Activated CD8-positive, alpha-beta memory T cell treated with anti-CD3 and anti-CD28 coated beads, Interleukin-2, amount 50 U/mL, for 24 hours (primary cell): Measurements from ENCODE around the gene GAN.

Source experiments
- DNase-seq: peaks from one replicate; pipeline ENCODE4 v3.0.0-alpha.2; 2020; ENCODE audit errors: extremely low read depth

Gene GAN, protein sequence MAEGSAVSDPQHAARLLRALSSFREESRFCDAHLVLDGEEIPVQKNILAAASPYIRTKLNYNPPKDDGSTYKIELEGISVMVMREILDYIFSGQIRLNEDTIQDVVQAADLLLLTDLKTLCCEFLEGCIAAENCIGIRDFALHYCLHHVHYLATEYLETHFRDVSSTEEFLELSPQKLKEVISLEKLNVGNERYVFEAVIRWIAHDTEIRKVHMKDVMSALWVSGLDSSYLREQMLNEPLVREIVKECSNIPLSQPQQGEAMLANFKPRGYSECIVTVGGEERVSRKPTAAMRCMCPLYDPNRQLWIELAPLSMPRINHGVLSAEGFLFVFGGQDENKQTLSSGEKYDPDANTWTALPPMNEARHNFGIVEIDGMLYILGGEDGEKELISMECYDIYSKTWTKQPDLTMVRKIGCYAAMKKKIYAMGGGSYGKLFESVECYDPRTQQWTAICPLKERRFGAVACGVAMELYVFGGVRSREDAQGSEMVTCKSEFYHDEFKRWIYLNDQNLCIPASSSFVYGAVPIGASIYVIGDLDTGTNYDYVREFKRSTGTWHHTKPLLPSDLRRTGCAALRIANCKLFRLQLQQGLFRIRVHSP

DNA sequence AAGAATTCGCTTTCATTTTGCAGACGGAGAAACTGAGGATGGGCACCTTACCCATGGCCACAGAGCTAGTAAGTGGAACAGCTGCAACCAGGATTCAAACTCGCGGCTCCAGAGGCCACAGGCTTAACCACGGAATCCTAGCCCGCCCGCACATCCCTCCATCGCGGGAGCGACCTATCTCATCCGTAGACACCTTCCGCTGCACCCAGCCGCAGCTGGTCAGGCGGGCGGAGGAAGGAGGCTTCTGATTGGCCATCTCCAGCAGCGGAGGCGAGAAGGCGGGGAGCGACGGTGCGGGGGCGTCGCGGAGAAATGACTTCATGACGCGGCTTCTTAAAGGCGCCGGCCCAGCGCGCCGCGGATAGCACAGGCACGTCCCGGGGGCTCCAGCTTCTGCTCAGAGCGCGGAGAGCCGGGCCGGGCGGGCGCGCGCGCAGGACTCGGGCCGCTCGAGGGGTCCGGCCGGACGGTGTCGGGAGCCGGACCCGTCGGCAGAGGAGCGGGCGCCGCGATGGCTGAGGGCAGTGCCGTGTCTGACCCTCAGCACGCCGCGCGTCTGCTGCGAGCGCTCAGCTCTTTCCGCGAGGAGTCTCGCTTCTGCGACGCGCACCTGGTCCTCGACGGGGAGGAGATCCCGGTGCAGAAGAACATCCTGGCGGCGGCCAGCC lies at the start of gene GAN:
TSS of gene GAN (plus strand) at position 360 of the 668 bp plus-strand sequence. CDS start at position 512, 152 bp downstream.
- DNase-seq = peak; percentile 83

DNA sequence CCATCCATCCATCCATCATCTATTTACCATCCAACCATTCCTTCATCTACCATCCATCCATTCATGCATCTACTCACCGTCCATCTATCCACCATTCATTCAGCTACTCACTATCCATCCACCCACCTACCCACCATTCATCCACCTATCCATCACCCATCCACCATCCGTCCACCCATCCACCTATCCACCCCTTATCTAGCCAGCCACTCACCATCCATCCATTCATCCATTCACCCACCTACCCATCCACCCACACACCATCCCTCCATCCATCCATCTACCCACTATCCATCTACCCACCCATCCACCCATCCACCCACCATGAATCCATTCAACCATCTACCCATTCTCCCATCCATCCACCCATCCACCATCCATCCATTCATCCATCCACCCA lies 49.7 kb upstream of the GAN start:
- no peak for DNase-seq

DNA sequence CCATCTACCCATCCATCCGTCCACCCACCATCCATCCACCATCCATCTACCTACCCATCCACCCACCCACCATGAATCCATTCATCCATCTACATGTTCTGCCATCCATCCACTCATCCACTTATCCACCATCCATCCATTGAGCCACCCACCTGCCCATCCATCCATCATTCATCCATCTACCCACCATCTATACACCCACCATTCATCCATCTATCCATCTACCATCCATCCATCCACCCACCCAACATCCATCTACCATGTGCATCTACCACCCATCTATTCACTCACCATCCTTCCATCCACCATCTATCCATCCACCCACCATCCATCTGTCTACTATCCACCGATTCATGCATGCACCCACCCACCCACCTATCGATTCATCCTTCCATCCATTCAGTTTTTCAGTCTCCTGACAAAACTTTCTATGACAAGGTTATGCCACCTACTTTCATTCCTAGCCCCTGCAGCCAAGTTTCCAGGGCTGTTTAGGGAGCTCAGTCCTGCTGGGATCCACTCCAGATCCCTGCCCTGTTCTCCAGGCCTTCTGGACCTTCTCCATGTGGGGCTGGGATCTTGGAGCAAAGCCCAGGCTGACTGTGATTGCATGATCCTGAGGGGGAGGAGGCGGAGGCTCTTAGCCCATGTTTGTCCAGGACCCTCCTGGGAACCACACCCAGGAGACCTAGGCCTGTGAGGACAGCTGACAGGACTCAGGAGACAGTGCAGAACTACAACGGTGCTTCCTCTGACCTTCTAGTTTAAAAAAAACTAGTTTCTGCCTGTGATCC lies 48.9 kb upstream of the GAN start:
- DNase-seq = no peak

DNA sequence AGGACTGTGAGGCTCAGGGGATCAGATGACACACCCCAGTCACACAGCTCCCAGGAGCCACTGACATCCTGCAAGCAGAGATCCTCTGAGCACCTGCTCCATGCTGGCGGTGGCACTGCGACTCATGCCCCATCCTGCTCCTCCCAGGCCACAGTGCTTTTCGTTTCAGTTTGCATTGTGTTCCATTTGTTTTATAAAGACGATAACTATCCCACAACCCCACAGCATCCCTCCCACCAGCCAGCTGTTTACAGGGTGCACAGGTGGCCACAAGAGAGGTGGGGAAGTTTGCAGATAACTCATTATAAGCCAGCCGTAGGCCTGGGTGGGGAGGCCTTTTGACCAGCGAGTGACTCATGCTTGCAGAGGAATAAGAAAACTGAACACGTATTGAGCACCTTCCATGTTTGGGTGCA lies 48.1 kb upstream of the GAN start:
- no peak for DNase-seq

DNA sequence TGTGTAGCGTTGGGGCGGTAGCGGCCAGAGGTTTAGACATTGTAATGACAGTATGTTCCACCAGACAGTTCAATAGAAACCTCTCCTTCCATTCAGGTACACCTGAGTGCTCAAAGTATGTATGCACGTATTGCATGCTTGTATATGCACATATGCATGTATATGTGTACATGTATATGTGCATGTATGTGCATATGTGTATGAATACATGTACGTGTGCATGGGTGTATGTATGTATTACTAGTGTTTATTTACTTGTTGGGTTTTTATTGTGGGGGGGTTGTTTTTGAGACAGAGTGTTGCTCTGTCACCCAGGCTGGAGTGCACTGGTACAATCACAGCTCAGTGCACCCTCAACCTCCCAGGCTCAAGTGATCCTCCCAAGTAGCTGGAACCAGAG lies 46.3 kb upstream of the GAN start:
- DNase-seq = no peak

DNA sequence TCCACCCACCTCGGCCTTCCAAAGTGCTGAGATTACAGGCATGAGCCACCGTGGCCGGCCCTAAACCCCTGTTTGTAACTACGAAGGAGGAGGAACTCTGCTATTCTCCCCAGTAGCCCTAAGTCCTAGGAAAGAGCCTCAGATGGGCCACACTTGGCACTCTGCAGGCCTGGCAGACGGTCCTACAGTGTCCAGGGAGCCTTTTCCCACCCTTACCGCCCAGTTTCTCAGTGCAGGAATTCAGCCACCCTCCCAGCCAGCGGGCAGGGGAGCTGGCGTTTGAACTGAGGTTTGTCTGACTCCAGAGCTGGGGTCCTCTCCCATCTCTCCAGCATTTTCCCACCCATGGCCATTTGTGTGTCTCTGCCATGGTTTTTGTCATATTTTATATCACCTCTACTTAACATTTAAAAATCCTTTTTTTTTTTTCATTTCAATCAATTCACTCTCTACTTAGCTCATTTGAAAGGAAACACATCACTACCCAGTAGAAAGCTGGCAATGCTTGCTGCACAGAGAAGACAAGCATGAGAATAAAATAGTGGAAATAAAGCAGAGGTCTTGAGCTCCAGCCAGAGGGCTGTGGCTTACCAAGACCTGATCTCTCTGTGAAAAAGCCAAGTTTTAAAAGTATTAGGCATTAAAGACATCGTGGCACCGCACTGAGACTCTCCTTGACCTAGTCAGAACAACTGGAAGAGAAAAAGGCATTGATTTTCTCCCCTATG lies 41.4 kb upstream of the GAN start:
- DNase-seq = no peak

DNA sequence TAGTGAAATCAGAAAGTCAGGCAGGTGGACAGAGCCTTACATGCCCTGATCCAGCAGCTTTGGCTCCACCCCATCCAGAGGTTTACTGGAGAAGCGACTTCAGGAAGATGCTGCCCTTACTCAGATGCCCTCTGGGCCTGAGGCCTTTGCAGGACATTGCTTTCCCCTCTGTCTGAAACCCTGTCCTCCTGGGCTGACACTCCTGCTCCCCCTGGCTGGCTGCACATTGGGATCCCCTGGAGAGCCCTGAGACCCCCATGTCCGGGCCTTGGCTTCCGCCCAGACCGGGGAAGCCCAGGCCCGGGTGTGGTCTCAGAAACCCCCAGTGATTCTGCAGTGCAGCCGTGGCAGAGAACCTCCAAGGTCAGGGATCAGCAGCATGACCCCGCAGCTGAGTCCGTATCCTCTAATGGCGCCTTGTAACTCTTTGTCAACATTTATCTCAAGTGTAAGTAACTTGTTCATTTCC lies 39.7 kb upstream of the GAN start:
- no peak for DNase-seq

DNA sequence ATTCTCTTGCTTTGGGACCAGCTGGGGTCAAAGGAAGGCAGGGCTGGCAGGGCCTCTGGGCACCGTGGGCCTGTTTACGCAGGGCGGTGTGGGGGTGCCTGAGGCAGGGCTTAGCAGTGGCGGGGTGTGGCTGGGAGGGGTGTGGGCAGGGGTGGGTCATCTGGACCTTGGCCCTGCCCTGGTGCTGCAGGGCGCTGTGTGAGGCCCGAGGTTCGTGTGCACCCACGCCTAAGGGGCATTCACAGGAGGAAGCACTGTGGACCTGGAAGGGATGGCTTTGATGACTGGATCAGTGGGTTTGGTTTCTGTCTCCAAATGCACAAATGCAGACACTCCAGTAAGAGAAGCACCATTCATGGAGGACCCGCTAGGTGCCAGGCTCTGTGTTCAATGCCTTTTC lies 39.0 kb upstream of the GAN start:
- no peak for DNase-seq

DNA sequence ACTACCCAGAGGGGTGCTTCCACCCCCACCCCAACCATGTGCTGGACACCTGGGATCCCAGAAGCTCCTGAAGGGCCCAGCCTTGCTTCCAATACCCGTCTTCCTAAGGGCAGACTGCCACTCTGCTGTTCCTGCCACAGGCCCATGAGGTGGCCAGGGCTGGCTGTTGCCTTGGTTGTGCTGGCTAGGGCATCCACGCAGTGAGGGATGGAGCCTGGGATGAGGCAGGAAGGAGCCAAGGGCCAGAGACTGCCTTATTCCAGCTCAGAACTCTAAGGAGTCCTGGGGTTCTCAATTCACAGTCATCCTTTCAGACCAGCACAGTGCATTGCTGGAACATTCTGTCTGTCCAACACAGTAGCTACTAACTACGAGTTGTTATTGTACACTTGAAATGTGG lies 38.4 kb upstream of the GAN start:
- DNase-seq = no peak

DNA sequence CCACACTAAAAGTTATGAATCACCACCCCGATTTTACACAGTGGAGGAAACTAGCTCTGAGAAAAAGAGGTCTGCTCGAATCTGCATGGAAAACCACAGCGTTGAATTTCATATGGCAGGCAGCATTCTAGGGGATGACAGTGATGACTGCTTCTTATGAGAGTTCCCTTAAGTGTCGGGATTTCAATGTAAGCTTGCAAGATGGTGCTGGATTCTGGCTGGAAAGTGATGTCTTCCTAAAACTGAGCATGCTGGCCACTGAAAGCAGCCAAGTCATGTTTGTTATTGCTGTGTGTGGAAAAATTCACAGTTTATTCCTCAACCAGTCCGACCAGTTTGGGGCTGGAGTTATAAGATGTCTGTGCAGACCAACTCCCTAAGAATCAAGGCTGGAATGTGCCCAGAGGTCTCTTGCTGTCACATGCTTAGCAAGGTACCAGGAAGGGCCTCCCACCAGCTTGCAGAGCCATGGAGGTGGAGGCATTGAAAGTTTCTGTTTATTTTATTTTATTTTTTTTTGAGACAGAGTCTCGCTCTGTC lies 37.2 kb upstream of the GAN start:
- no peak for DNase-seq

DNA sequence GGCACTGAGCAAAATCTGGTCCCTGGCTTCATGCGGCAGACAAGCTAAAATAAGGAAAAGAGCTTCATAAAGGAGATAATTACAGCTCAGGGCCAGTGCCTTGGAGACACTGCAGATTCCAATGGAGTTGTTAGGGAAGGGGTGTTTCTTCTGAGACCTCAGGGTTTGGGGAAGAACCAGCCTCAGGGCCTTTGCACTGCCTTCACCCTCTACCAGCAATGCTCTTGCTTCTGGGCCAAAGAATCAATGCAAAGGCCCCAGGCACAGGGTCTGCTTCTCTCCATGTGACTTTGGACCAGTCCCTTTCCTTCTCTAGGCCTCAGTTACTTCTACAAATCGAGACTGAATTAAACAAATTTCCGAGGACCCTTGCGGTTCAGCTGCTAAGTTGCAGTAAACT lies 36.2 kb upstream of the GAN start:
- DNase-seq = no peak

DNA sequence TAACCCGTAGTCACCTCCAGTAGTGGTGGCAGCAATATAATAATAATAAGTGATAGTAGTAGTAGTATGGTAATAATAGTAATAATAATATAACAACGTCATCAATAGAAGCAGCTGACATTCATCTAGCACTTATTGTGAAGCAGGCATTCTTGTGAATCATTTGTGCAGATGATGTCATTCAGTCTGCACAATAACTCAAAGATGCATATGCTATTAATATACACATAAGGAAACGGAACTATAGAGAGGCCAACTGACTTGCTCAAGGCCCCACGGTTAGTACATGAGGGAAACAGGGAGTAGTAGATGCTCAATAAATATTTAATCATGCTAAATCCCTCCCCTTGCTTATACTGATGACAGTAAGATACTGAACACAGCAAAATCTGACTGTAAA lies 35.4 kb upstream of the GAN start:
- DNase-seq = no peak

DNA sequence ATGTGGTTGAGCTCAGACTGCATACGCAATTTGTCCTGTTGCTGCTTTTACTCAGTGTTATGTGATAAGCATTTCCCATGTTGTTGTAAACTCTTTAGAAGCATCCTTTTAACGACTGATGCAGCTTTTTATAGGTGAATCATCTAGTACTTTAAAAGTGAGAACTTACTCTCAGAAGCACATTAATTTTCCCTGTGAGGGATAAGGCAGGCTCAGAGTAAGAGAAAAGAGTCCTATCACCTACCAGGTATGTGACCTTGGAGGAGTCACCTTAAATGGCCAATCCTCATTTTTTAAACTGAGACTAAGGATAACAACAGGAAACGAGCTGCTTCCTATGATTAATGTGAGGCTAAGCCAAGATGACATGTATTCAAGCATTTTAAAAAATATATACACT lies 34.4 kb upstream of the GAN start:
- DNase-seq = no peak

DNA sequence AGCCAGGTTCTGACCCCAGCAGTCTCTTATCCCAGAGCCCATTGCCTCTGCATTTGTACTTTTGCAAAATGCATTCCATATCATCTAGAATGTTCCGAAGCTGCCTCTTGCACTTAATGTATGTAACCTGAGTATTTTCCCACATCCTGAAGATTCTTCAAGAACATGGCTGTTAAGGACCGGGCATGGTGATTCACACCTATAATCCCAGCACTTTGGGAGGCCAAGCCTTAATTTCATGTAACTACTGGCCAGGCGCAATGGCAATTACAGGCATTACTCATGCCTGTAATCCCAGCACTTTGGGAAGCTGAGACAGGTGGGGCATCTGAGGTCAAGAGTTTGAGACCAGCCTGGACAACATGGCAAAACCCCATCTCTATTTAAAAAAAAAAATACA lies 31.7 kb upstream of the GAN start:
- DNase-seq = no peak

DNA sequence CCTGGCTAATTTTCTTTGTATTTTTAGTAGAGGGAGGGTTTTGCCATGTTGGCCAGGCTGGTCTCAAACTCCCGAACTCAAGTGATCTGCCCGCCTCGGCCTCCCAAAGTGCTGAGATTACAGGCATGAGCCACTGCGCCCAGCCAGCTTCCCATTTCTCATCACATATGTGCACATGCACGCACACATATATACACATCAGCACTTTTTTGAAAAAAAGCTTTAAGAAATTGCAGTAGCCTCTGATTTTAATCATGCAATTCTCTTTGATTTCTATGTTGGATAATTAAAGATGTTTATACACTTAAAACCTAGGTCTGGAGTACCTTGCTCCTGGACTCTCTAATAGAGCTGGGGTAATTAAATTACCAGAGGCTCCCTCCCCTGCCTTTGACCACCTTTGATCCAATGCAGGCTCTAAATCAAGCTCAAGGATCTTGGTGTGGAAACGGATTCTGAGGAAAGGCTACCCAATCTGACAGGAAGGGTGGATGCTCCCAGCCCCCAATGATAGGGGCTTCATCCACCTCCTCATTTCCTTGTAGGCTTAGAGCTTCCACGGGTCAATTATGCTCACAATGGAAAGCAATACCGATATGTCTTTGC lies 29.7 kb upstream of the GAN start:
- DNase-seq = no peak

DNA sequence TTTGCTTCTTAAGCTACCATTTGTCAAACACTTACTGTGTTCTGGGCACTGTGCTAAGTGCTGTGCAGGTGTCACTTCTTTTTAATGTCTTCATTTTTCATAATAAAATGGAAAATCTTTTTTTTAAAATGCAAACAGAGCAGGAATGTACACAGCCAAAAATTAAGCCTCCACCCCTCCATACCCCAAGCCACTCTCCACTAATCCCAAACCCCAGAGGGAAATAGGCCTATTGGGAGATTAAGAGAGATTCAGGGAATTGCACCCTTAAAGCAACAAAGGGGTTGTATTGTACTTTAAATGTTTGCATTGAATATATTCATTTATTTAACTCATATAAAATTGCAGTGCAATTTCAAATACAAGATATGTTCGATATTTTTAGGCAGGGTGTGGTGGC lies 28.6 kb upstream of the GAN start:
- DNase-seq = no peak

DNA sequence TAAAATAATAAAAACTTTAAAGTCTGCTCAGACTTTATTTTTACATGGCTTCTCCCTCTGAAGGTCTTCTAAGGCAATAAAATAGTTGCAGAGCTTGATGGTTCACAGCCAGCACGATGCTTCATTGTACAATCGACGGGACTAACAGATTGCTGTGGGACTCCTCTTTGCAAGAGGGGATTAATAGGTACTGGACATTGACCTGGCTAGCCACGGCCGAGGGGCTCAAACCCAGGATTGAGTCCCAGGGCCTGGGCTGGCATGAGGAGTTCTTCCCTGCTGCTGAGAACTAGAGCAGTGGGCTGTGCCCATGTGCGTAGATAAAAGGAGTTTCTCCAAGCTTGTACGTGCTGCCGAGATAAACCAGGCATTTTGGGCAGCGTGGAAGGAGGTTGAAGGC lies 23.6 kb upstream of the GAN start:
- DNase-seq = no peak

DNA sequence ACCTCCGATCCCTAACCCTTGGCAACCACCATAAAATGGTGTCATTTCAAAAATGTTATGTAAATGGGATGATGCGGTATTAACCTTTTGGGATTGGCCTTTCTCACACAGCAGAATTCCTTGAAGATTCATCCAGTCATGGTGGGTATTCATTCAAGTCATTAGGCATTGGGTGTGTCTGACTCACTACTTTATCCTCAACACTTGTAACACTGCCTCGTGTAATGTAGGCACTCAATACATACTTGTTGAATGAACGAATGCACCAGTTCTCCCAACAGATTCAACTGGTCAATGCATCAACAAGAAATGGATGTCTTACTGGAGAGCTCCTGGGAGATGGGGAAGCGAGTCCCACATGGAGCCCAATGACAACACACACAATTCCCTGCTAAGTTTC lies 21.8 kb upstream of the GAN start:
- no peak for DNase-seq

DNA sequence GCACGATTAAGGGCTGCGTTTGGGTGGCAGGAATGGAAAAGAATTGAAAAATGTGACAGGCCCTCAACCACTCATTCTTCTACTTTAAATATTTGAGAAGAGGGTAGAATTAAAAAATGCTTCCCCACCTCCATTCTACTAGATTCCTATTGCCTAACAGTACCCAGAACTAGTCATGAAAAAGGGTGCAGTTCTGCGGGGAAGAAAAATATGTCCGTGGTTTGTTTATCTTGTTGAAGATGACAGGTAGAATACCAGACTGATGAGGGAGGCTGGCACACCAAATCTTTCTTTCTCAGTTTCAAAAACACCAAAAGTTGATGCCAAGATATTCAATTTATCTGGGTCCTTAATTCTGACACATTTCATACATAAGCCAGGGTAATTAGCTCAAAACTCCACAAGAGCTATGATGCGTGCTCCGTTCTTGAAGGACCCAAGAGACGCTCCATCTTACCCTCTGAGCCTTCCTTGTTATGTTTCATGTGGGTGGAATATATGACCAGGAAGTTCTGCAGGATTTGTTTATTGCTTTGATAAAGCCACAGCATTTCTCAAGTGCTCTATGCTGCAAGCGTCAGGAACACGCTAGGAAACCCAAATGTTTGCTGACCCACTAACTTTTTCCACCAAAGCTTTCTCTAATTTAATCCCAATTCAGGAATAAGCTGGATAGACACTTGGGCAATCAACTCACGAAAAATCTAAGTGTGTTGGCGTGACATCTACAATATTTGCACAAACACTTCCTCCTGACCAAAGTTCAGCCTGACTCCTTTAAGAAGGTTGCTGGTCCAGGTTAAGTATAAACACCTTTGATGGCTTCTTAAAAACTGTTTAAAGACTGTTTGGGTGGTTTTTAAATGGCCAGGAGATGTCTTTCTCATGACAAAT lies 20.6 kb upstream of the GAN start:
- DNase-seq = no peak

DNA sequence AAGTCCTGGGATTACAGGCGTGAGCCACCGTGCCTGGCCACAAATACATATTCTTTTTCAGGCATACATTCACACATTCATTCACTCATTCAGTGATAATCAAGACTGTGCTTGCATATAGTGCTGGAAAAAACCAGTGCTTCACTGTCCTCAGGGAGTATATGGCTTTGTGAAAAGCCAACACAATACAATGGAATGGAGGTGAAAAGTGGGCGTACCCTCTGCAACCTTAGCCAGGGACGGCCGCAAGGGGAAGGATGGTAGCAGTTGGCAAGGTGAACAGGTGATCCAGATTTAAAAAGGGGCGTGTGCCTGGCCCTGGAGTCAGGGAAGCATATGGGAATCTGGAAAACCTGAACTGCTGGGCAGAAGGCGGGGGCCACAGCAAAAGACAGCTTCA lies 18.1 kb upstream of the GAN start:
- DNase-seq = no peak
